ENCODE data around the gene IL20RB.
"Not testable (repeated sequence)": the region's sequence is repeated elsewhere in the genome, so short reads cannot be mapped to it uniquely, and the experiment has no call there.

DNA sequence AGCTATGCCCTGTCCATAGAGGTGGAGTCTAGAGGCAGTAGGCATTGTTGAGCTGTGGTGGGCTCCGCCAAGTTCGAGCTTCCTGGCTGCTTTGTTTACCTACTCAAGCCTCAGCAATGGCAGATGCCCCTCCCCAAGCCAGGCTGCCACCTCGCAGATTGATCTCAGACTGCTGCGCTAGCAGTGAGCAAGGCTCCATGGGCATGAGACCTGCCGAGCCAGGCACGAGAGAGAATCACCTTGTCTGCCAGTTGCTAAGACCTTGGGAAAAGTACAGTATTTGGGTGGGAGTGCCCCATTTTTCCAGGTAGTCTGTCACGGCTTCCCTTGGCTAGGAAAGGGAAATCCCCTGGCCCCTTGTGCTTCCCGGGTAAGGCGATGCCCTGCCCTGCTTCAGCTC lies 49.6 kb downstream of the IL20RB start:
- TF ChIP-seq HDAC2 (CRISPR knock-in tag; IDR thresholded peaks at IDR 0.05); FOXA1 (IDR thresholded peaks at IDR 0.05); FOXA1 (CRISPR knock-in tag; IDR thresholded peaks at IDR 0.05); FOXK2 (IDR thresholded peaks at IDR 0.05); MXI1 (IDR thresholded peaks at IDR 0.05; ENCODE audit: borderline replicate concordance, low read depth, low read length); RELA (CRISPR knock-in tag; IDR thresholded peaks at IDR 0.05); ATF7 (IDR thresholded peaks at IDR 0.05); ATF7 (CRISPR knock-in tag; IDR thresholded peaks at IDR 0.05); ATM (IDR thresholded peaks at IDR 0.05; ENCODE audit: borderline replicate concordance); MEIS2 (CRISPR knock-in tag; IDR thresholded peaks at IDR 0.05); CENPBD1 (CRISPR knock-in tag; IDR thresholded peaks at IDR 0.05; ENCODE audit: borderline replicate concordance, low read depth); ZNF337 (CRISPR knock-in tag; IDR thresholded peaks at IDR 0.05; ENCODE audit: borderline replicate concordance, low read depth): not testable (repeated sequence)
- TF ChIP-seq, protein P1, sequence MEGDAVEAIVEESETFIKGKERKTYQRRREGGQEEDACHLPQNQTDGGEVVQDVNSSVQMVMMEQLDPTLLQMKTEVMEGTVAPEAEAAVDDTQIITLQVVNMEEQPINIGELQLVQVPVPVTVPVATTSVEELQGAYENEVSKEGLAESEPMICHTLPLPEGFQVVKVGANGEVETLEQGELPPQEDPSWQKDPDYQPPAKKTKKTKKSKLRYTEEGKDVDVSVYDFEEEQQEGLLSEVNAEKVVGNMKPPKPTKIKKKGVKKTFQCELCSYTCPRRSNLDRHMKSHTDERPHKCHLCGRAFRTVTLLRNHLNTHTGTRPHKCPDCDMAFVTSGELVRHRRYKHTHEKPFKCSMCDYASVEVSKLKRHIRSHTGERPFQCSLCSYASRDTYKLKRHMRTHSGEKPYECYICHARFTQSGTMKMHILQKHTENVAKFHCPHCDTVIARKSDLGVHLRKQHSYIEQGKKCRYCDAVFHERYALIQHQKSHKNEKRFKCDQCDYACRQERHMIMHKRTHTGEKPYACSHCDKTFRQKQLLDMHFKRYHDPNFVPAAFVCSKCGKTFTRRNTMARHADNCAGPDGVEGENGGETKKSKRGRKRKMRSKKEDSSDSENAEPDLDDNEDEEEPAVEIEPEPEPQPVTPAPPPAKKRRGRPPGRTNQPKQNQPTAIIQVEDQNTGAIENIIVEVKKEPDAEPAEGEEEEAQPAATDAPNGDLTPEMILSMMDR (CRISPR knock-in tag; IDR thresholded peaks at IDR 0.05), result not testable (repeated sequence)

Measured in HepG2 (cell line).